GM12878 (cell line): ENCODE results near the gene DCAF17. TPM values are rescaled to one million over a fixed set of nuclear protein-coding genes. Genes with fewer than 3 reads are reported as not detected.
A peak's percentile ranks its signal among the peaks of the same experiment; 100 is the strongest.

Experiments
- ATAC-seq: fragments of 200-7000 bp; cut with Tn5 transposase; 3 replicates; pipeline ENCODE4 v1.9.1; 2020; ENCODE audit warnings: mild to moderate bottlenecking, moderate library complexity
- BruUV-seq: library from RNA; stranded (reverse); fragments of 400-500 nt; replicated peaks from 2 replicates; lab custom pipeline; 2021; lab: Mats Ljungman, UMichigan
- CTCF ChIA-PET: fragments of 300-600 bp; sonication (Branson Sonifier 250); formaldehyde crosslinking; extraction: SDS; loops from one replicate; lab custom pipeline; 2021; ENCODE audit warnings: inconsistent platforms; lab: Yijun Ruan, JAX
- POLR2A ChIA-PET: fragments of 350-600 bp; formaldehyde crosslinking; extraction: SDS; loops from one replicate; lab custom pipeline; 2021; ENCODE audit warnings: inconsistent platforms; lab: Charles Lee
- RAD21 ChIA-PET: fragments of 300-600 bp; sonication (Branson Sonifier 250); formaldehyde crosslinking; loops from one replicate; lab custom pipeline; 2023; ENCODE audit warnings: antibody characterized with exemption; ENCODE audit not compliant: unreplicated experiment; lab: Charles Lee
- SMC1A ChIA-PET: fragments of 300-600 bp; sonication (Branson Sonifier 250); formaldehyde crosslinking; loops from one replicate; lab custom pipeline; 2023; ENCODE audit not compliant: unreplicated experiment, uncharacterized antibody; lab: Charles Lee
- DNase-seq: peaks from one replicate; pipeline ENCODE4 v3.0.0-alpha.2; 2011; ENCODE audit warnings: low read depth, low spot score
- FAIRE-seq: peaks from 3 replicates; lab custom pipeline; 2011; peaks lifted over from hg19 to GRCh38; lab: Jason Lieb, UNC
- H2AFZ ChIP-seq: 2 replicates; pipeline ENCODE4 v1.6.0; 2011; ENCODE audit warnings: low read depth, low read length, control low read depth; ENCODE audit not compliant: control insufficient read depth
- H3K27ac ChIP-seq: 2 replicates; pipeline ENCODE4 v1.5.1; 2011; ENCODE audit warnings: control low read depth; ENCODE audit not compliant: control insufficient read depth, insufficient read depth
- H3K27me3 ChIP-seq, 2 experiments: replicated peaks in 1 of 2; 2 replicates each; pipeline versions ENCODE4 v1.6.0 to v1.6.1; 2011; ENCODE audit warnings: low read length in 1 of 2; ENCODE audit not compliant: control insufficient read depth in 2 of 2, insufficient read depth in 2 of 2
- H3K36me3 ChIP-seq, 2 experiments: 2 replicates each; pipeline ENCODE4 v1.5.1; 2011; ENCODE audit warnings: low read length in 1 of 2; ENCODE audit not compliant: control insufficient read depth in 2 of 2, insufficient read depth in 2 of 2
- H3K4me1 ChIP-seq: 2 replicates; pipeline ENCODE4 v1.6.1; 2011; ENCODE audit warnings: mild to moderate bottlenecking, low read length, moderate library complexity, mixed read lengths; ENCODE audit not compliant: control insufficient read depth, insufficient read depth
- H3K4me2 ChIP-seq: 2 replicates; pipeline ENCODE4 v1.6.0; 2011; ENCODE audit warnings: control low read depth; ENCODE audit not compliant: control insufficient read depth, insufficient read depth
- H3K4me3 ChIP-seq: fragments of 200-600 bp; sonication (generic); 2 replicates; pipeline ENCODE4 v1.5.1; 2016
- H3K79me2 ChIP-seq: 2 replicates; pipeline ENCODE4 v1.6.0; 2011; ENCODE audit warnings: low read length; ENCODE audit not compliant: control insufficient read depth, insufficient read depth
- H3K9ac ChIP-seq: 2 replicates; pipeline ENCODE4 v1.8.0; 2011; ENCODE audit warnings: low read length, control low read depth, mixed read lengths; ENCODE audit not compliant: control insufficient read depth, insufficient read depth
- H3K9me3 ChIP-seq: replicated peaks from 3 replicates; pipeline ENCODE4 v1.5.1; 2011; ENCODE audit warnings: mild to moderate bottlenecking, low read length; ENCODE audit not compliant: control insufficient read depth, insufficient read depth
- H4K20me1 ChIP-seq: 2 replicates; pipeline ENCODE4 v1.6.0; 2011; ENCODE audit not compliant: control insufficient read depth, insufficient read depth
- GATAD2B ChIP-seq: fragments of 450-650 bp; conservative IDR thresholded peaks from 2 replicates; pipeline ENCODE4 v1.6.1; 2017; ENCODE audit warnings: low read depth, mild to moderate bottlenecking, moderate library complexity
- PAX8 ChIP-seq: fragments of 450-650 bp; IDR thresholded peaks from 2 replicates; pipeline ENCODE4 v1.6.1; 2017; ENCODE audit warnings: mild to moderate bottlenecking, moderate library complexity
- RAD51 ChIP-seq: fragments of 450-650 bp; IDR thresholded peaks from 2 replicates; pipeline ENCODE4 v1.6.1; 2016; ENCODE audit warnings: moderate library complexity, mild to moderate bottlenecking, inconsistent platforms
- YBX1 ChIP-seq: fragments of 450-650 bp; IDR thresholded peaks from 2 replicates; pipeline ENCODE4 v1.6.1; 2016; ENCODE audit warnings: antibody characterized with exemption
- WGBS: methylation state at CpG from one replicate; pipeline ENCODE4 v1.1.6; 2016; ENCODE audit warnings: low lambda C conversion rate; ENCODE audit not compliant: insufficient replicate concordance, insufficient coverage; ENCODE audit errors: missing lambda C conversion rate; 5-methylcytosine and 5-hydroxymethylcytosine counted together
- in situ Hi-C: fragments of 300-500 bp; cut with MboI; formaldehyde crosslinking; loops from 9 replicates; pipeline ENCODE4 v1.14.3; 2018; ENCODE audit warnings: mixed read lengths
- intact Hi-C: fragments of 100-400 bp; cut with micrococcal nuclease; formaldehyde crosslinking; loops from one replicate; pipeline ENCODE4 v1.14.2; 2022; ENCODE audit not compliant: unreplicated experiment
- polyA plus RNA-seq, 11 experiments: library from polyadenylated mRNA; depleted of rRNA in 4 of 11; unstranded in 6 of 11; stranded (reverse) in 5 of 11; fragments of >200 nt; fragmentation: Nextera tagmentation in 4 of 11; fragmentation: Illumina TruSeq in 1 of 11; extraction: Ambion mirVana in 4 of 11; extraction: Trizol in 1 of 11; gene quantifications; 1 replicate in 1 of 11; 2 replicates in 10 of 11; pipeline versions ENCODE4 v1.2.1 to v1.2.3, GENCODE V29; 2011 to 2016; ENCODE audit warnings: inconsistent platforms in 2 of 11, missing spikeins in 2 of 11, low read depth in 1 of 11
- total RNA-seq, 4 experiments: library from RNA; depleted of rRNA in 3 of 4; stranded (reverse); fragments of >200 nt in 3 of 4; fragmentation: Illumina TruSeq in 1 of 4; extraction: Trizol in 1 of 4; gene quantifications; 2 replicates each; pipeline versions ENCODE4 v1.2.1 to v1.2.3, GENCODE V29; 2013 to 2021
- TF ChIP-seq, protein P1 (sequence below): fragments of 150-350 bp; IDR thresholded peaks from 2 replicates; pipeline ENCODE4 v1.6.1; 2016; ENCODE audit warnings: low read depth, low read length

DCAF17 gene
- total and polyA plus RNA-seq, 10 of the 15 experiments (the other 5 are each of a cell fraction or from before 2014, with no cell fraction given) = 5.2 to 32.9 (median 23.4) TPM

DNA sequence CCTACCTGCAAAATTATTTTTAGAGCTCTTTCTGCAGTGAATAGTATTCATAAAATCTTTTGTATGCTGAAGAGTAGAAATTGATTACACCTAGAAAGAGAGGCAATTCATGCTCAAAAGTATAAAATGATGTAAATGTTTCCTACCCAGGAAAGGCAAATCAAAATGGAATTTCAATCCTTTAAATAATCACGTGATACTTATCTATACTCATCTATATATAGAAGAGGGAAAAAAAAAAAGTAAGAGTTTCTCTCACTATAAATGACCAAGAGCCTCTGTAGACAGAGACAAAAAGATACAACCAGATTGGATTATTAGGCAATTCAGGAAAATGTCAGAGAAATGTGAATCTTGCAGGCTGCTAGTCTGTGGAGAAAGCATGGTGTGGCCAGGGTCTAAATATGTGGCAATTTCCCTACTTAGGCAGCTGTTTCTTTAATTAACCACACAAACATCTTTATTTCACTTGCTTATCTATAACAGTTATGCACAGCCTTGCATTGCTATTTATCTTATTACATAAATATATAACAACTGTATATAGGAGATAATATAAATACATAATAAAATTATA, 39.8 kb upstream of the DCAF17 start:
- ChIA-PET RAD21 (interaction anchor here (0.8 to 3.6 kb wide), 9 partner anchors 12 to 76 kb away, joined by 3 to 17 read pairs (median 6); partner anchors contain the start of gene METTL8), SMC1A (interaction anchor here (1.0 to 5.4 kb wide), 10 partner anchors 8 to 78 kb away, joined by 3 to 69 read pairs (median 6); no protein-coding TSS in a partner anchor), POLR2A (interaction anchor here (0.8 to 1.7 kb wide), 10 partner anchors 8 to 167 kb away, joined by 3 to 9 read pairs (median 3); no protein-coding TSS in a partner anchor), CTCF (interaction anchor here (0.6 to 2.9 kb wide), 10 partner anchors 12 to 867 kb away, joined by 3 to 13 read pairs (median 3); partner anchors contain the start of genes DCAF17 and METTL8)
- no peak for DNase-seq
- 15% methylated on average over 1 of the region's 1 CpG for WGBS
- H2AFZ ChIP-seq = no peak overlapping the region
- no peak overlapping the region for H3K4me2 ChIP-seq
- H4K20me1 ChIP-seq = no peaks in the 10 kb centered on the region
- intact Hi-C loops (no loop called here), in situ Hi-C loops (no loop called here)
- no peak overlapping the region for H3K4me3 ChIP-seq
- peaks cover 39% of the 10 kb centered on the region for H3K79me2 ChIP-seq
- H3K9ac ChIP-seq = no peak overlapping the region
- no peaks in the 10 kb centered on the region; the same call in 2 of the 3 replicates for H3K9me3 ChIP-seq
- TF ChIP-seq YBX1 = no peak
- TF ChIP-seq, protein P1, sequence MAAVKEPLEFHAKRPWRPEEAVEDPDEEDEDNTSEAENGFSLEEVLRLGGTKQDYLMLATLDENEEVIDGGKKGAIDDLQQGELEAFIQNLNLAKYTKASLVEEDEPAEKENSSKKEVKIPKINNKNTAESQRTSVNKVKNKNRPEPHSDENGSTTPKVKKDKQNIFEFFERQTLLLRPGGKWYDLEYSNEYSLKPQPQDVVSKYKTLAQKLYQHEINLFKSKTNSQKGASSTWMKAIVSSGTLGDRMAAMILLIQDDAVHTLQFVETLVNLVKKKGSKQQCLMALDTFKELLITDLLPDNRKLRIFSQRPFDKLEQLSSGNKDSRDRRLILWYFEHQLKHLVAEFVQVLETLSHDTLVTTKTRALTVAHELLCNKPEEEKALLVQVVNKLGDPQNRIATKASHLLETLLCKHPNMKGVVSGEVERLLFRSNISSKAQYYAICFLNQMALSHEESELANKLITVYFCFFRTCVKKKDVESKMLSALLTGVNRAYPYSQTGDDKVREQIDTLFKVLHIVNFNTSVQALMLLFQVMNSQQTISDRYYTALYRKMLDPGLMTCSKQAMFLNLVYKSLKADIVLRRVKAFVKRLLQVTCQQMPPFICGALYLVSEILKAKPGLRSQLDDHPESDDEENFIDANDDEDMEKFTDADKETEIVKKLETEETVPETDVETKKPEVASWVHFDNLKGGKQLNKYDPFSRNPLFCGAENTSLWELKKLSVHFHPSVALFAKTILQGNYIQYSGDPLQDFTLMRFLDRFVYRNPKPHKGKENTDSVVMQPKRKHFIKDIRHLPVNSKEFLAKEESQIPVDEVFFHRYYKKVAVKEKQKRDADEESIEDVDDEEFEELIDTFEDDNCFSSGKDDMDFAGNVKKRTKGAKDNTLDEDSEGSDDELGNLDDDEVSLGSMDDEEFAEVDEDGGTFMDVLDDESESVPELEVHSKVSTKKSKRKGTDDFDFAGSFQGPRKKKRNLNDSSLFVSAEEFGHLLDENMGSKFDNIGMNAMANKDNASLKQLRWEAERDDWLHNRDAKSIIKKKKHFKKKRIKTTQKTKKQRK = no peak
- no peak for TF ChIP-seq PAX8
- TF ChIP-seq RAD51 = peak; percentile 81
- TF ChIP-seq GATAD2B = no peak
- 0 out of 2 replicates have a peak overlapping the region, but pooled peaks have one; percentile 20 for H3K27ac ChIP-seq
- H3K4me1 ChIP-seq = peaks cover 31% of the 10 kb centered on the region
- H3K27me3 ChIP-seq = no peaks in the 10 kb centered on the region
- no peak for FAIRE-seq
- ATAC-seq = no peak
- no TSS peak for BruUV-seq
- peaks cover 0 to 4% of the 10 kb centered on the region in 2 experiments; a peak in 1 of 4 replicates for H3K36me3 ChIP-seq
